Left colon (tissue), 2 donors: ENCODE data around the gene PANK3. TPM values are rescaled to one million over a fixed set of nuclear protein-coding genes. Genes with fewer than 3 reads are reported as not detected.
"Not testable (repeated sequence)": the region's sequence is repeated elsewhere in the genome, so short reads cannot be mapped to it uniquely, and the experiment has no call there.

Source experiments
- ATAC-seq: fragments of 200-7000 bp; cut with Tn5 transposase; one replicate; pipeline ENCODE4 v1.9.1; 2020; ENCODE audit warnings: mild to moderate bottlenecking, moderate library complexity
- DNase-seq, 2 donors: peaks; one replicate each; pipeline ENCODE4 v3.0.0-alpha.2; 2020
- intact Hi-C, 2 donors: fragments of 100-400 bp; cut with DNase I in 1 of 2; cut with micrococcal nuclease in 1 of 2; formaldehyde crosslinking; loops; one replicate each; pipeline versions ENCODE4 v1.11.2 to v1.14.0; 2022; cut with DNase I, micrococcal nuclease
- total RNA-seq, 2 donors: library from RNA; stranded (reverse); fragmentation: NEBNext Ultra II Directional; extraction: Animal tissue kit (Norgen Biotek cat#: 25700); gene quantifications; one replicate each; pipeline ENCODE4 v1.2.1, GENCODE V29; 2021
- donor health status: DM: no; HTN: no; CAD: no.
- donor health status: DM: yes; HTN: yes; CAD: no.

Gene PANK3
- total RNA-seq, 2 donors from 2014 or later = 142 to 166 TPM

- no peak for ATAC-seq
- intact Hi-C loops = no loop called here
- no peak for DNase-seq
These were observed 10.4 kb downstream of the PANK3 start for GRCh38 chr5:168568738-168569137.

GRCh38 chr5:168563959-168564358, 15.2 kb downstream of the PANK3 start:
- intact Hi-C loops = no loop called here
- ATAC-seq (no peak), DNase-seq (no peak)

- DNase-seq = no peak
- peak; percentile 51 for ATAC-seq
- intact Hi-C loops = no loop called here
These were observed 16.9 kb downstream of the PANK3 start for GRCh38 chr5:168562279-168562678.

GRCh38 chr5:168557389-168557788, 21.8 kb downstream of the PANK3 start:
- ATAC-seq = no peak
- no peak for DNase-seq
- intact Hi-C loops = no loop called here

- intact Hi-C loops = no loop called here
- DNase-seq (no peak), ATAC-seq (no peak)
These were observed 25.6 kb downstream of the PANK3 start for GRCh38 chr5:168553377-168554130.

GRCh38 chr5:168552146-168552545, 27.0 kb downstream of the PANK3 start:
- DNase-seq (no peak), ATAC-seq (no peak)
- intact Hi-C loops = no loop called here

GRCh38 chr5:168550656-168551055, 28.5 kb downstream of the PANK3 start:
- ATAC-seq (no peak), DNase-seq (no peak)
- intact Hi-C loops = no loop called here

- ATAC-seq (no peak), DNase-seq (no peak)
- intact Hi-C loops = no loop called here
These were observed 29.6 kb downstream of the PANK3 start for GRCh38 chr5:168549554-168549953.

GRCh38 chr5:168537176-168537575, 42.0 kb downstream of the PANK3 start:
- no peak for DNase-seq
- ATAC-seq = no peak
- intact Hi-C loops = no loop called here

- ATAC-seq, intact Hi-C loops, DNase-seq: not testable (repeated sequence)
These were observed 44.8 kb downstream of the PANK3 start for GRCh38 chr5:168534351-168534750.

GRCh38 chr5:168531987-168532864, 46.9 kb downstream of the PANK3 start:
- no peak for DNase-seq
- ATAC-seq = no peak
- intact Hi-C loops = no loop called here

- no peak for ATAC-seq
- intact Hi-C loops = no loop called here
- no peak for DNase-seq
These were observed 48.0 kb downstream of the PANK3 start for GRCh38 chr5:168531191-168531590.

- DNase-seq = no peak
- intact Hi-C loops = no loop called here
- no peak for ATAC-seq
These were observed 48.5 kb downstream of the PANK3 start for GRCh38 chr5:168530621-168531150.

GRCh38 chr5:168529374-168530234, 49.6 kb downstream of the PANK3 start:
- ATAC-seq (no peak), DNase-seq (no peak)
- intact Hi-C loops = no loop called here

GRCh38 chr5:168528521-168529373, 50.4 kb downstream of the PANK3 start, which contains the start of gene FBLL1:
TSS of gene FBLL1 (plus strand) at chr5:168529305. CDS start at chr5:168529505, 200 bp downstream.
- no peak for DNase-seq
- no peak for ATAC-seq
- intact Hi-C loops = no loop called here

GRCh38 chr5:168527756-168528295, 51.3 kb downstream of the PANK3 start:
- no peak for DNase-seq
- intact Hi-C loops = no loop called here

GRCh38 chr5:168525856-168526255, 53.3 kb downstream of the PANK3 start:
- ATAC-seq = peak; percentile 44
- intact Hi-C loops = no loop called here
- DNase-seq = no peak

More at GRCh38 chr5:168527756-168528295, 51.3 kb downstream of the PANK3 start:
- ATAC-seq = no peak
